HL-60 (cell line): ENCODE measurements around the gene DCBLD1.

Source experiments
- GABPA ChIP-seq: IDR thresholded peaks from 2 replicates; pipeline ENCODE4 v1.6.1; 2012; ENCODE audit warnings: low read depth
- POLR2AphosphoS5 ChIP-seq: IDR thresholded peaks from 2 replicates; pipeline ENCODE4 v1.6.1; 2012; ENCODE audit warnings: low read depth
- REST ChIP-seq: IDR thresholded peaks from 2 replicates; pipeline ENCODE4 v1.6.1; 2012; ENCODE audit warnings: low read depth; ENCODE audit not compliant: insufficient replicate concordance
- SPI1 ChIP-seq: IDR thresholded peaks from 2 replicates; pipeline ENCODE4 v1.6.1; 2012; ENCODE audit warnings: low read depth, mild to moderate bottlenecking, borderline replicate concordance
- TF ChIP-seq, protein P1 (sequence below): IDR thresholded peaks from one replicate; pipeline ENCODE4 v1.5.1; 2011; ENCODE audit warnings: low read length, control low read depth, inconsistent platforms; ENCODE audit not compliant: insufficient read depth

GRCh38 chr6:117505311-117505710 is 22.8 kb downstream of the DCBLD1 start:
- TF ChIP-seq, protein P1, sequence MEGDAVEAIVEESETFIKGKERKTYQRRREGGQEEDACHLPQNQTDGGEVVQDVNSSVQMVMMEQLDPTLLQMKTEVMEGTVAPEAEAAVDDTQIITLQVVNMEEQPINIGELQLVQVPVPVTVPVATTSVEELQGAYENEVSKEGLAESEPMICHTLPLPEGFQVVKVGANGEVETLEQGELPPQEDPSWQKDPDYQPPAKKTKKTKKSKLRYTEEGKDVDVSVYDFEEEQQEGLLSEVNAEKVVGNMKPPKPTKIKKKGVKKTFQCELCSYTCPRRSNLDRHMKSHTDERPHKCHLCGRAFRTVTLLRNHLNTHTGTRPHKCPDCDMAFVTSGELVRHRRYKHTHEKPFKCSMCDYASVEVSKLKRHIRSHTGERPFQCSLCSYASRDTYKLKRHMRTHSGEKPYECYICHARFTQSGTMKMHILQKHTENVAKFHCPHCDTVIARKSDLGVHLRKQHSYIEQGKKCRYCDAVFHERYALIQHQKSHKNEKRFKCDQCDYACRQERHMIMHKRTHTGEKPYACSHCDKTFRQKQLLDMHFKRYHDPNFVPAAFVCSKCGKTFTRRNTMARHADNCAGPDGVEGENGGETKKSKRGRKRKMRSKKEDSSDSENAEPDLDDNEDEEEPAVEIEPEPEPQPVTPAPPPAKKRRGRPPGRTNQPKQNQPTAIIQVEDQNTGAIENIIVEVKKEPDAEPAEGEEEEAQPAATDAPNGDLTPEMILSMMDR = no peak
- TF ChIP-seq POLR2AphosphoS5 (no peak), REST (no peak), GABPA (no peak), SPI1 (no peak)
